K562 (cell line): ENCODE results near the gene S100P. TPM values are rescaled to one million over a fixed set of nuclear protein-coding genes. Genes with fewer than 3 reads are reported as not detected.
A peak's percentile ranks its signal among the peaks of the same experiment; 100 is the strongest.

Experiments used
- EHMT2 ChIP-seq: fragments of 450-650 bp; IDR thresholded peaks from 2 replicates; pipeline ENCODE4 v1.6.1; 2018; ENCODE audit warnings: antibody characterized with exemption
- ESRRA ChIP-seq: fragments of 450-650 bp; IDR thresholded peaks from 2 replicates; pipeline ENCODE4 v1.6.1; 2014; ENCODE audit warnings: low read depth, mild to moderate bottlenecking, moderate library complexity, borderline replicate concordance
- ETV1 ChIP-seq: fragments of 450-650 bp; conservative IDR thresholded peaks from 2 replicates; pipeline ENCODE4 v1.6.1; 2016; ENCODE audit warnings: missing genetic modification characterization, control low read depth, low read depth, missing compliant biosample characterization
- KDM4B ChIP-seq, 2 experiments: fragments of 450-650 bp in 1 of 2; sonication (generic) in 1 of 2; IDR thresholded peaks; 2 replicates each; pipeline ENCODE4 v1.6.1; 2016 to 2017; ENCODE audit warnings: borderline replicate concordance in 2 of 2, antibody characterized with exemption in 1 of 2, low read depth in 1 of 2, mild to moderate bottlenecking in 1 of 2
- MYNN ChIP-seq, 2 experiments: sonication (generic); formaldehyde crosslinking in 1 of 2; IDR thresholded peaks; 2 replicates each; pipeline versions ENCODE4 v1.5.0 to v1.6.1; 2016 to 2020; ENCODE audit warnings: antibody characterized with exemption in 1 of 2, missing genetic modification reagents in 1 of 2
- PTRF ChIP-seq: fragments of 450-650 bp; IDR thresholded peaks from 2 replicates; pipeline ENCODE4 v1.6.1; 2016; ENCODE audit warnings: mild to moderate bottlenecking, missing genetic modification characterization, missing compliant biosample characterization
- TAF1 ChIP-seq: IDR thresholded peaks from 2 replicates; pipeline ENCODE4 v1.6.1; 2011; ENCODE audit warnings: mild to moderate bottlenecking, low read length, moderate library complexity; ENCODE audit not compliant: insufficient read depth, control insufficient read depth, severe bottlenecking; ENCODE audit errors: extremely low read depth
- ZBTB8A ChIP-seq: fragments of 450-650 bp; IDR thresholded peaks from 2 replicates; pipeline ENCODE4 v1.6.1; 2018; ENCODE audit warnings: mild to moderate bottlenecking, moderate library complexity; ENCODE audit not compliant: partially characterized antibody
- ZFPM2 ChIP-seq: fragments of 250-450 bp; sonication (Bioruptor Pico); IDR thresholded peaks from 2 replicates; pipeline ENCODE4 v1.5.1; 2022; ENCODE audit warnings: mild to moderate bottlenecking
- ZNF57 ChIP-seq: fragments of 450-650 bp; formaldehyde crosslinking; IDR thresholded peaks from 2 replicates; pipeline ENCODE4 v1.4.0; 2020; ENCODE audit warnings: mild to moderate bottlenecking, moderate library complexity
- polyA plus RNA-seq, 8 experiments: library from polyadenylated mRNA; depleted of rRNA in 4 of 8; stranded (reverse) in 5 of 8; unstranded in 3 of 8; fragments of >200 nt; fragmentation: Nextera tagmentation in 2 of 8; fragmentation: Illumina TruSeq in 1 of 8; extraction: Ambion mirVana in 2 of 8; extraction: Trizol in 1 of 8; gene quantifications; 2 replicates each; pipeline versions ENCODE4 v1.2.1 to v1.2.3, GENCODE V29; 2011 to 2014; ENCODE audit warnings: inconsistent platforms in 1 of 8, missing spikeins in 1 of 8
- total RNA-seq, 7 experiments: library from RNA; depleted of rRNA in 6 of 7; stranded (reverse); fragments of >200 nt in 6 of 7; fragmentation: Illumina TruSeq in 2 of 7; extraction: Trizol in 2 of 7; gene quantifications; 2 replicates each; pipeline versions ENCODE4 v1.2.1 to v1.2.3, GENCODE V29; 2011 to 2021; ENCODE audit warnings: low replicate concordance in 1 of 7
- TF ChIP-seq, protein P1 (sequence below): fragments of 200-800 bp; sonication (Bioruptor generic); IDR thresholded peaks from 2 replicates; pipeline ENCODE4 v1.6.1; 2016; ENCODE audit warnings: missing genetic modification characterization, missing compliant biosample characterization
- TF ChIP-seq, protein P2 (sequence below): sonication (generic); formaldehyde crosslinking; IDR thresholded peaks from 2 replicates; pipeline ENCODE4 v1.8.0; 2022; ENCODE audit warnings: missing genetic modification reagents, mild to moderate bottlenecking, moderate library complexity, borderline replicate concordance

S100P gene
- total and polyA plus RNA-seq, 9 of the 15 experiments (the other 6 are each of a cell fraction or from before 2014, with no cell fraction given), result 4.1 to 23.8 (median 7.5) TPM

DNA sequence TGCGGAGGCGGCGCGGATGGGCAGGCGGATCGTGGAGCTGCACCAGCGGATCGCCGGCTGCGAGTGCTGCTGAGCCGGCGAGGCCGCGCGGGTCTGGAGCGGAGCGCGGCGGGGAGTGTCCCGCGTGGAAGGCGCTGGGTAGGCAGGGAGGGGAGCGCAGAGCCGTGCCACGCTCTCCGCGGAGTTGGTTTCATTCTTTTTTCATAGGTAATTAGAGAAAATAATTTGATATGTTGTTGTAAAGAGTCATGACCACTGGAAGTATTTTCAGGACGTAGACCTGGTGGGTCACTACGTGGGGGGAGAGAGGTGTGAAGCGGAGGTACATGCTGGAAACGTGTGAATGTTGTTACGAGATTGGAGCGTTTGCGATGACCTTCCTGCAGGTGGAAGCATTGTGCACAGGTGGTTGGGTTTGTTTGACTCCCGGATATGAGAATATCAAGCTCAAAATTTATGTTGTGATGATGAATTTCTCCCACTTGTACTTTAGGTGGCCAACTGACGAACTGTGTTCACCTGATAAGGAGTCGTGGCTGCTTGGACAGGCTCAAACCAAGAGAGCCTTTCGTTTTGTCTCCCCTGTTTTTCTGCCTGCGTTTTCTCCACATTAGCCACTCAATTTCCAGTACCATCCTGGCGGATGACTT is 19.1 kb upstream of the S100P start (continued):
- TF ChIP-seq, protein P1, sequence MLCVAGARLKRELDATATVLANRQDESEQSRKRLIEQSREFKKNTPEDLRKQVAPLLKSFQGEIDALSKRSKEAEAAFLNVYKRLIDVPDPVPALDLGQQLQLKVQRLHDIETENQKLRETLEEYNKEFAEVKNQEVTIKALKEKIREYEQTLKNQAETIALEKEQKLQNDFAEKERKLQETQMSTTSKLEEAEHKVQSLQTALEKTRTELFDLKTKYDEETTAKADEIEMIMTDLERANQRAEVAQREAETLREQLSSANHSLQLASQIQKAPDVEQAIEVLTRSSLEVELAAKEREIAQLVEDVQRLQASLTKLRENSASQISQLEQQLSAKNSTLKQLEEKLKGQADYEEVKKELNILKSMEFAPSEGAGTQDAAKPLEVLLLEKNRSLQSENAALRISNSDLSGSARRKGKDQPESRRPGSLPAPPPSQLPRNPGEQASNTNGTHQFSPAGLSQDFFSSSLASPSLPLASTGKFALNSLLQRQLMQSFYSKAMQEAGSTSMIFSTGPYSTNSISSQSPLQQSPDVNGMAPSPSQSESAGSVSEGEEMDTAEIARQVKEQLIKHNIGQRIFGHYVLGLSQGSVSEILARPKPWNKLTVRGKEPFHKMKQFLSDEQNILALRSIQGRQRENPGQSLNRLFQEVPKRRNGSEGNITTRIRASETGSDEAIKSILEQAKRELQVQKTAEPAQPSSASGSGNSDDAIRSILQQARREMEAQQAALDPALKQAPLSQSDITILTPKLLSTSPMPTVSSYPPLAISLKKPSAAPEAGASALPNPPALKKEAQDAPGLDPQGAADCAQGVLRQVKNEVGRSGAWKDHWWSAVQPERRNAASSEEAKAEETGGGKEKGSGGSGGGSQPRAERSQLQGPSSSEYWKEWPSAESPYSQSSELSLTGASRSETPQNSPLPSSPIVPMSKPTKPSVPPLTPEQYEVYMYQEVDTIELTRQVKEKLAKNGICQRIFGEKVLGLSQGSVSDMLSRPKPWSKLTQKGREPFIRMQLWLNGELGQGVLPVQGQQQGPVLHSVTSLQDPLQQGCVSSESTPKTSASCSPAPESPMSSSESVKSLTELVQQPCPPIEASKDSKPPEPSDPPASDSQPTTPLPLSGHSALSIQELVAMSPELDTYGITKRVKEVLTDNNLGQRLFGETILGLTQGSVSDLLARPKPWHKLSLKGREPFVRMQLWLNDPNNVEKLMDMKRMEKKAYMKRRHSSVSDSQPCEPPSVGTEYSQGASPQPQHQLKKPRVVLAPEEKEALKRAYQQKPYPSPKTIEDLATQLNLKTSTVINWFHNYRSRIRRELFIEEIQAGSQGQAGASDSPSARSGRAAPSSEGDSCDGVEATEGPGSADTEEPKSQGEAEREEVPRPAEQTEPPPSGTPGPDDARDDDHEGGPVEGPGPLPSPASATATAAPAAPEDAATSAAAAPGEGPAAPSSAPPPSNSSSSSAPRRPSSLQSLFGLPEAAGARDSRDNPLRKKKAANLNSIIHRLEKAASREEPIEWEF (CRISPR knock-in tag), result no peak
- TF ChIP-seq ZNF57 (CRISPR knock-in tag), result no peak
- TF ChIP-seq, protein P2, sequence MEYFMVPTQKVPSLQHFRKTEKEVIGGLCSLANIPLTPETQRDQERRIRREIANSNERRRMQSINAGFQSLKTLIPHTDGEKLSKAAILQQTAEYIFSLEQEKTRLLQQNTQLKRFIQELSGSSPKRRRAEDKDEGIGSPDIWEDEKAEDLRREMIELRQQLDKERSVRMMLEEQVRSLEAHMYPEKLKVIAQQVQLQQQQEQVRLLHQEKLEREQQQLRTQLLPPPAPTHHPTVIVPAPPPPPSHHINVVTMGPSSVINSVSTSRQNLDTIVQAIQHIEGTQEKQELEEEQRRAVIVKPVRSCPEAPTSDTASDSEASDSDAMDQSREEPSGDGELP (CRISPR knock-in tag), result peak; percentile 25; the same call in 1 of the 2 replicates
- no peak for TF ChIP-seq ZBTB8A
- TF ChIP-seq EHMT2, result no peak
- TF ChIP-seq TAF1, result peak; percentile 34
- no peak for TF ChIP-seq PTRF (tag)
- no peak for TF ChIP-seq ZFPM2 (CRISPR knock-in tag)
- no peak for TF ChIP-seq ESRRA
- no peak for TF ChIP-seq KDM4B (IDR thresholded peaks at IDR 0.05; ENCODE audit: borderline replicate concordance in 2 of 2, low read depth in 1 of 2)
- TF ChIP-seq MYNN (IDR thresholded peaks at IDR 0.05), result no peak
- TF ChIP-seq MYNN (CRISPR knock-in tag; IDR thresholded peaks at IDR 0.05), result no peak
- peak; percentile 79 for TF ChIP-seq ETV1
